ENCODE data around the gene SLC28A3.
A peak's percentile ranks its signal among the peaks of the same experiment; 100 is the strongest.

SLC28A3 gene

GRCh38 chr9:84304166-84304565, 36.4 kb downstream of the SLC28A3 start:
- H3K4me2 ChIP-seq = no peak overlapping the region
- H3K36me3 ChIP-seq = no peaks in the 10 kb centered on the region
- H3K9me3 ChIP-seq = no peaks in the 10 kb centered on the region
- H3K27me3 ChIP-seq = no peaks in the 10 kb centered on the region
- no peaks in the 10 kb centered on the region for H4K20me1 ChIP-seq
- no peak overlapping the region for H3K4me3 ChIP-seq
- no peak overlapping the region for H3K9ac ChIP-seq
- no peak overlapping the region for H3K27ac ChIP-seq
- H3K4me1 ChIP-seq = no peaks in the 10 kb centered on the region
- no peak for TF ChIP-seq Cebpa-rat (IDR thresholded peaks at IDR 0.05)

DNA sequence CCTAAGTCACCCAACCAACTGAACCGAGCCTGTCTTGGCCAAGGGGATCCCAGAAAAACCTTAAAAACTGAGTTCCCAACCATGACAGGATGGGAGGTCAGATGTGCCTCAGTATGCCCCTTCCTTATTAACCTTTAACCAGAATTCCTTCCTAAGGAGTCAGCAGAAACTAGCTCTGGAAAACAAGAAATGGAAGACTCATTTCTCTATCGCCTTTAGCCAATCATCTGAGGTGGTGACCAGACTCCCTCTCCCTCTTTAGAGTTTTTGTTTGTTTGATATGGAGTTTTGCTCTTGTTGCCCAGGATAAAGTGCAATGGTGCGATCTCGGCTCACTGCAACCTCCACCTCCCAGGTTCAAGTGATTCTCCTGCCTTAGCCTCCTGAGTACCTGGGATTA, 37.5 kb downstream of the SLC28A3 start:
- Histone ChIP-seq H3K27ac (no peak overlapping the region), H3K9ac (no peak overlapping the region), H3K9me3 (no peaks in the 10 kb centered on the region), H3K4me2 (no peak overlapping the region), H4K20me1 (no peaks in the 10 kb centered on the region), H3K36me3 (no peaks in the 10 kb centered on the region), H3K4me1 (no peaks in the 10 kb centered on the region), H3K4me3 (no peak overlapping the region), H3K27me3 (no peaks in the 10 kb centered on the region)
- TF ChIP-seq Cebpa-rat (IDR thresholded peaks at IDR 0.05) = no peak

DNA sequence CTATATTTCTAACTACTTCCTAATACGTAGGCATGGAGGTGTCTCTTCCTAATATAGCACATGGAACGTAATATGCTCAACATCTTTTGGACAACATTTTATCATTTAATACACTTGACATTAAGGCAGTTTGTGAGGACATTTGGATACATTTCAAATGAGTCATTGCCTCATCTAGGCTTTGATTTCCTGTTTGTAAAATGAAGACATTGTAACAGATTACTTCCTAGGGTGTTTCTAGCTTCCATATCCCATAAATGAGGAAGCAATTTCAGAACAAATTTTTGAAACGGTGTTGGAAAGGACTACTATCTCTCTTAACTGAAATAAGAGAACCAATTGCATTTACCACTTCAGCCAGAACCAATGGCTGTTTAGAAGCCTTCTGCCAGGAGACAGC, 38.7 kb downstream of the SLC28A3 start:
- H4K20me1 ChIP-seq = no peaks in the 10 kb centered on the region
- H3K27me3 ChIP-seq = no peaks in the 10 kb centered on the region
- TF ChIP-seq Cebpa-rat (IDR thresholded peaks at IDR 0.05) = no peak
- no peaks in the 10 kb centered on the region for H3K36me3 ChIP-seq
- H3K4me1 ChIP-seq = no peaks in the 10 kb centered on the region
- no peak overlapping the region for H3K27ac ChIP-seq
- H3K4me3 ChIP-seq = no peak overlapping the region
- no peak overlapping the region for H3K9ac ChIP-seq
- H3K4me2 ChIP-seq = no peak overlapping the region
- no peaks in the 10 kb centered on the region for H3K9me3 ChIP-seq

- no peaks in the 10 kb centered on the region for H3K9me3 ChIP-seq
- no peaks in the 10 kb centered on the region for H3K27me3 ChIP-seq
- no peaks in the 10 kb centered on the region for H4K20me1 ChIP-seq
- H3K36me3 ChIP-seq = no peaks in the 10 kb centered on the region
- no peak overlapping the region for H3K4me2 ChIP-seq
- H3K9ac ChIP-seq = no peak overlapping the region
- H3K27ac ChIP-seq = no peak overlapping the region
- H3K4me3 ChIP-seq = no peak overlapping the region
- no peaks in the 10 kb centered on the region for H3K4me1 ChIP-seq
- TF ChIP-seq Cebpa-rat (IDR thresholded peaks at IDR 0.05) = no peak
These were observed 40.3 kb downstream of the SLC28A3 start for GRCh38 chr9:84300271-84300670.

DNA sequence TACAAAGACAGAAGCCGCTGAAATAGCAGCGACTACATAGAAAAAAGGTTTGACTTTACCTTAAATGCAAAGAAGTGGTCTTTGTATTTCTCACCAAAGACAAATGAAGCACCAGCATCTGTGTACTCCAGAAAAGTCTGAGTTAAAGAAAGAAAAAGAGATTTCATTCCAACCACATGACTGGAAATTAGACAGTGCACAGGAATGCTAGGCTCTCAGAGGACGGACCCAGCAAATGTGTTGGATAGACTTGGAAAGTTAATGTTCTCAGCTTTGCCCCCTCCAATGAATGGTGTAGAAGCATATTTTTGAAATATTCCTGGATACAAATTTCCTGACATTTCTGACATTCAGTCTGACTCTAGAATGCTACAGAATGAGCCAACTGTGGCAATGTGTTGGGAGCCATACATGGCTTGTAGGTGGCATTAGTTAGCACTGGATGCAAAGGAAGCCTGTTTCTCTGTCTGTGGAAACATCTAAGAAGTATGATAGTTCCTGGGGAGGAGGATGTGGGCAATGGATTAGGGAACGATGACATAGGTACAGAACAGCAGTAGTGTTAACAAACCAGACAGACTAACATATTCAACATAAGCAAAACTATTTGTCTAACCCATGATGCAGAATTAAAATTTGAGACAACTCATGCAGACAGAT, 43.3 kb downstream of the SLC28A3 start:
- Histone ChIP-seq H3K36me3 (no peaks in the 10 kb centered on the region), H4K20me1 (no peaks in the 10 kb centered on the region), H3K4me1 (peaks cover 18% of the 10 kb centered on the region), H3K4me3 (no peak overlapping the region), H3K27me3 (no peaks in the 10 kb centered on the region), H3K9me3 (no peaks in the 10 kb centered on the region), H3K9ac (no peak overlapping the region), H3K27ac (no peak overlapping the region), H3K4me2 (no peak overlapping the region)
- no peak for TF ChIP-seq Cebpa-rat (IDR thresholded peaks at IDR 0.05)

GRCh38 chr9:84296146-84296843, 44.3 kb downstream of the SLC28A3 start:
- no peak overlapping the region for H3K4me3 ChIP-seq
- H3K27me3 ChIP-seq = no peaks in the 10 kb centered on the region
- H3K27ac ChIP-seq = no peak overlapping the region
- H3K4me2 ChIP-seq = no peak overlapping the region
- no peaks in the 10 kb centered on the region for H3K9me3 ChIP-seq
- H3K36me3 ChIP-seq = no peaks in the 10 kb centered on the region
- H4K20me1 ChIP-seq = no peaks in the 10 kb centered on the region
- no peak for TF ChIP-seq Cebpa-rat (IDR thresholded peaks at IDR 0.05)
- H3K4me1 ChIP-seq = peaks cover 18% of the 10 kb centered on the region
- H3K9ac ChIP-seq = no peak overlapping the region

GRCh38 chr9:84294241-84294950, 46.2 kb downstream of the SLC28A3 start:
- H3K9me3 ChIP-seq = no peaks in the 10 kb centered on the region
- H3K27me3 ChIP-seq = no peaks in the 10 kb centered on the region
- no peak overlapping the region for H3K9ac ChIP-seq

DNA sequence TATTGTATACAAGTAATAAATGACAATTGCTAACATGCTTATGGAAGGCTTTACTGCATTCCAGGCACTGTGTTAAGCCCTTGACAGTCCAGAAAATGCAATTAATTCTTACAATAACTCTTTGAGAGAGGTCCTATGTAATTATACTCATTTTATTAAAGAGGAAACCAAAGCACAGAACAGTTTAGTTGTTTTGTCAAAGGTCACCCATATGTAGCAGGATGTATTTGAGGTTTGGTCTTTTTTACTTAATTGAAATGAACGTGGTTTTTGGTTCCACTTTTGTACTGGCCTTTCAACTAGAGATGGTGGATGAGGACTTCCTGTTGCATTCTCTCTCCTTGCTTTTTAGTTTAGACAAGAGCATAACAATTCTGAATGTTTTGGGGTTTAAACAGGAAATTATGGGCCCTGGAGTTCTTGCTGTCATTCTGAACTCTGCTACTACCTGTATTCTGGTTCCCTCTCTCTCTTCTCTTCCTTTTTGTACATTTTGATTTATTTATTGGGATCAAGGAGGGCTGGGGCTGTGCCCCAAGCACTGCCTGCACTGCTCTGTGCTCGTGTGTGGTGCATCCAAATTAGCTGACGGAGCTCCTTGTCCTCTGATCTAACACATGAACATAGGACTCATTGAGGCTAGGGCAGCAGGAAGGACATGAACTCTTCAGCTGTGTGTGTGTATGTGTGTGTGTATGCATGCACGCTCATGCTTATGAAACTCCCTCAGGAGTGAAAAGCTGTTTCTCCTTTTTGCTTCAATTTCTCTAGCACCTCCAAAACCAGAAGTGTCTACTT, 47.4 kb downstream of the SLC28A3 start:
- no peaks in the 10 kb centered on the region for H3K36me3 ChIP-seq
- H3K27me3 ChIP-seq = no peaks in the 10 kb centered on the region

More at GRCh38 chr9:84294241-84294950, 46.2 kb downstream of the SLC28A3 start:
- Histone ChIP-seq H3K4me3 (no peak overlapping the region), H3K27ac (no peak overlapping the region), H3K4me1 (peaks cover 18% of the 10 kb centered on the region), H4K20me1 (no peaks in the 10 kb centered on the region), H3K4me2 (no peak overlapping the region), H3K36me3 (no peaks in the 10 kb centered on the region)
- TF ChIP-seq Cebpa-rat (IDR thresholded peaks at IDR 0.05) = no peak

DNA sequence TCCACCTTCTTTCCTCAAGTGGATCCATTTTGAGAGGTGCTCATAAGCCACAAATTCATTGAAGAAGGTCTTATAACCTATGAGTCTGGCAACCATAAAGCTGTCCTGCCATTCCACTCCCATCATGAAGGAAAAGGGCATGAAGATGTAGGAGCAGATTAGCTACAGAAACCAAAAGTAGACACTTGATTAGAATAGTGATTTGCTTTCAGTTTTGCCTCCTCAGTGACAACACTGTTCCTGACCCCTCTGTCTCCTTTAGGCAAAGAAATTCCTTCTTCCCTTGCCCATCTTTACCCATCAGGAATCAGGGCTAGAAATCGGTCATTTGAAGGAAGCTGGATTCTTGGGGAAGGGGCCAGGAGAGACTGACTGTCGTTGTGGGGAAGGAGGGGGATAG, 55.2 kb downstream of the SLC28A3 start:
- Histone ChIP-seq H4K20me1 (no peaks in the 10 kb centered on the region), H3K4me3 (no peak overlapping the region), H3K4me2 (no peak overlapping the region), H3K4me1 (no peaks in the 10 kb centered on the region), H3K27me3 (no peaks in the 10 kb centered on the region), H3K9me3 (no peaks in the 10 kb centered on the region), H3K27ac (no peak overlapping the region), H3K36me3 (no peaks in the 10 kb centered on the region), H3K9ac (no peak overlapping the region)
- no peak for TF ChIP-seq Cebpa-rat (IDR thresholded peaks at IDR 0.05)

More for the DNA sequence above, 47.4 kb downstream of the SLC28A3 start:
- no peak for TF ChIP-seq Cebpa-rat (IDR thresholded peaks at IDR 0.05)
- Histone ChIP-seq H3K4me2 (peak overlapping the region; percentile 37), H4K20me1 (no peaks in the 10 kb centered on the region), H3K4me1 (peaks cover 18% of the 10 kb centered on the region), H3K4me3 (no peak overlapping the region), H3K9me3 (no peaks in the 10 kb centered on the region), H3K27ac (0 out of 2 replicates have a peak overlapping the region, but pooled peaks have one; percentile 3), H3K9ac (no peak overlapping the region)
